ENCODE measurements around the gene DIS3L2.
A peak's percentile ranks its signal among the peaks of the same experiment; 100 is the strongest.

The DIS3L2 gene

GRCh38 chr2:232183279-232183678 lies 221.8 kb downstream of the DIS3L2 start:
- no peak overlapping the region for H3K4me3 ChIP-seq (ENCODE audit: low read depth, low read length)
- no peak for DNase-seq (ENCODE audit: low read depth)
- TF ChIP-seq CTCF (conservative IDR thresholded peaks at IDR 0.05; ENCODE audit: low read depth, low read length), result no peak

GRCh38 chr2:232184346-232184745 lies 222.8 kb downstream of the DIS3L2 start:
- DNase-seq (ENCODE audit: low read depth), result no peak
- TF ChIP-seq CTCF (conservative IDR thresholded peaks at IDR 0.05; ENCODE audit: low read depth, low read length), result no peak
- H3K4me3 ChIP-seq (ENCODE audit: low read depth, low read length), result no peak overlapping the region

- TF ChIP-seq CTCF (conservative IDR thresholded peaks at IDR 0.05; ENCODE audit: low read depth, low read length), result no peak
Observed at GRCh38 chr2:232190796-232191195, 229.3 kb downstream of the DIS3L2 start.

GRCh38 chr2:232195487-232195886 lies 234.0 kb downstream of the DIS3L2 start:
- no peak for DNase-seq (ENCODE audit: low read depth)
- TF ChIP-seq CTCF (conservative IDR thresholded peaks at IDR 0.05; ENCODE audit: low read depth, low read length), result no peak
- no peak overlapping the region for H3K4me3 ChIP-seq (ENCODE audit: low read depth, low read length)

More at GRCh38 chr2:232190796-232191195, 229.3 kb downstream of the DIS3L2 start:
- DNase-seq (ENCODE audit: low read depth), result no peak
- H3K4me3 ChIP-seq (ENCODE audit: low read depth, low read length), result no peak overlapping the region

- no peak for TF ChIP-seq CTCF (conservative IDR thresholded peaks at IDR 0.05; ENCODE audit: low read depth, low read length)
- no peak overlapping the region for H3K4me3 ChIP-seq (ENCODE audit: low read depth, low read length)
- no peak for DNase-seq (ENCODE audit: low read depth)
Observed at GRCh38 chr2:232196802-232197201, 235.3 kb downstream of the DIS3L2 start.

GRCh38 chr2:232200195-232200594 lies 238.7 kb downstream of the DIS3L2 start:
- no peak for DNase-seq (ENCODE audit: low read depth)
- H3K4me3 ChIP-seq (ENCODE audit: low read depth, low read length), result no peak overlapping the region
- no peak for TF ChIP-seq CTCF (conservative IDR thresholded peaks at IDR 0.05; ENCODE audit: low read depth, low read length)

GRCh38 chr2:232203166-232203891 lies 241.8 kb downstream of the DIS3L2 start:
- peak; percentile 9 for DNase-seq (ENCODE audit: low read depth)
- no peak overlapping the region for H3K4me3 ChIP-seq (ENCODE audit: low read depth, low read length)
- no peak for TF ChIP-seq CTCF (conservative IDR thresholded peaks at IDR 0.05; ENCODE audit: low read depth, low read length)

Data from choroid plexus epithelial cell (primary cell).